Globus pallidus (tissue), 1 donor: Measurements from ENCODE around the gene ARL4C.

Experiments
- DNase-seq: peaks from one replicate; pipeline ENCODE4 v3.0.0-alpha.2; 2015; ENCODE audit warnings: low spot score

The ARL4C gene

GRCh38 chr2:234500394-234501006, 3.6 kb upstream of the ARL4C start:
- peak; percentile 47 for DNase-seq

GRCh38 chr2:234497594-234498235, 834 bp upstream of the ARL4C start:
- DNase-seq = no peak

- no peak for DNase-seq
These were observed 636 bp downstream of the ARL4C start for GRCh38 chr2:234496055-234496834.

GRCh38 chr2:234495251-234496054, 1.4 kb downstream of the ARL4C start:
- DNase-seq = no peak

- peak; percentile 37 for DNase-seq
These were observed 2.3 kb downstream of the ARL4C start for GRCh38 chr2:234494361-234495250.

GRCh38 chr2:234493796-234494195, 3.1 kb downstream of the ARL4C start:
- no peak for DNase-seq

- no peak for DNase-seq
These were observed 4.0 kb downstream of the ARL4C start for GRCh38 chr2:234492717-234493485.

- no peak for DNase-seq
These were observed 5.0 kb downstream of the ARL4C start for GRCh38 chr2:234491897-234492296.

GRCh38 chr2:234491281-234491680, 5.6 kb downstream of the ARL4C start:
- DNase-seq = no peak

- no peak for DNase-seq
These were observed 6.4 kb downstream of the ARL4C start for GRCh38 chr2:234490271-234491091.

GRCh38 chr2:234488913-234489451, 7.9 kb downstream of the ARL4C start:
- DNase-seq = no peak

GRCh38 chr2:234488486-234488885, 8.4 kb downstream of the ARL4C start:
- DNase-seq = no peak

- DNase-seq = no peak
These were observed 9.5 kb downstream of the ARL4C start for GRCh38 chr2:234487356-234487755.

- no peak for DNase-seq
These were observed 13.2 kb downstream of the ARL4C start for GRCh38 chr2:234483568-234484251.

GRCh38 chr2:234481301-234481700, 15.6 kb downstream of the ARL4C start:
- no peak for DNase-seq

GRCh38 chr2:234480337-234480736, 16.5 kb downstream of the ARL4C start:
- no peak for DNase-seq

GRCh38 chr2:234479465-234479864, 17.4 kb downstream of the ARL4C start:
- no peak for DNase-seq

- no peak for DNase-seq
These were observed 18.6 kb downstream of the ARL4C start for GRCh38 chr2:234478121-234478858.
